Hepatocyte (in vitro differentiated cells): ENCODE results near the gene PDE6C.

Experiments
- EZH2phosphoT487 ChIP-seq: fragments of 200-600 bp; sonication (generic); IDR thresholded peaks from one replicate; pipeline ENCODE4 v1.6.1; 2018; ENCODE audit warnings: antibody characterized with exemption, mild to moderate bottlenecking, low read depth, moderate library complexity; ENCODE audit not compliant: unreplicated experiment, severe bottlenecking
- TF ChIP-seq, protein P1 (sequence below): fragments of 200-600 bp; sonication (generic); IDR thresholded peaks from 2 replicates; pipeline ENCODE4 v1.5.1; 2016; ENCODE audit warnings: antibody characterized with exemption, mild to moderate bottlenecking; ENCODE audit not compliant: poor library complexity

DNA sequence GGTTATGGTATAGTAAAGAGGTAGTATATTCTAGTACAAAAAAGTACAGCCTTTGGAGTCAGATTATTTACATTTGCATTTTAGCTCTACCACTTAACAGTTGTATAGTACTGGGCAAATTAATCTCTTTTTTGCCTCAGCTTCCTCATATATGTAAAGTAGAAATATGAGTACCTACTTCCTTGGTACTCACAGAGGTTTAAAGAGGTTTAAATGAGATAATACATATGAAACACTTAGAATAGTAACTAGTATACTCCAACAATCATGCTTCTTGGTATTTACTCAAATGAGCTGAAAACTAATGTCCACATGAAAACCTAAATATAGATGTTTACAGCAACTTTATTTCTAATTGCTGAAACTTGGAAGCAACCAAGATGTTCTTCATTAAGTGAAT, 75.4 kb downstream of the PDE6C start:
- TF ChIP-seq, protein P1, sequence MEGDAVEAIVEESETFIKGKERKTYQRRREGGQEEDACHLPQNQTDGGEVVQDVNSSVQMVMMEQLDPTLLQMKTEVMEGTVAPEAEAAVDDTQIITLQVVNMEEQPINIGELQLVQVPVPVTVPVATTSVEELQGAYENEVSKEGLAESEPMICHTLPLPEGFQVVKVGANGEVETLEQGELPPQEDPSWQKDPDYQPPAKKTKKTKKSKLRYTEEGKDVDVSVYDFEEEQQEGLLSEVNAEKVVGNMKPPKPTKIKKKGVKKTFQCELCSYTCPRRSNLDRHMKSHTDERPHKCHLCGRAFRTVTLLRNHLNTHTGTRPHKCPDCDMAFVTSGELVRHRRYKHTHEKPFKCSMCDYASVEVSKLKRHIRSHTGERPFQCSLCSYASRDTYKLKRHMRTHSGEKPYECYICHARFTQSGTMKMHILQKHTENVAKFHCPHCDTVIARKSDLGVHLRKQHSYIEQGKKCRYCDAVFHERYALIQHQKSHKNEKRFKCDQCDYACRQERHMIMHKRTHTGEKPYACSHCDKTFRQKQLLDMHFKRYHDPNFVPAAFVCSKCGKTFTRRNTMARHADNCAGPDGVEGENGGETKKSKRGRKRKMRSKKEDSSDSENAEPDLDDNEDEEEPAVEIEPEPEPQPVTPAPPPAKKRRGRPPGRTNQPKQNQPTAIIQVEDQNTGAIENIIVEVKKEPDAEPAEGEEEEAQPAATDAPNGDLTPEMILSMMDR, result no peak
- no peak for TF ChIP-seq EZH2phosphoT487
